Prostate gland (tissue), 2 donors: ENCODE measurements around the gene BCAS3. TPM values are rescaled to one million over a fixed set of nuclear protein-coding genes. Genes with fewer than 3 reads are reported as not detected.

Source experiments
- DNase-seq: peaks from one replicate; pipeline ENCODE4 v3.0.0-alpha.2; 2019; ENCODE audit warnings: low spot score
- H3K27ac ChIP-seq, 2 donors: fragments of 200-600 bp; sonication (generic); 2 replicates each; pipeline ENCODE4 v1.5.1; 2017 to 2019
- H3K27me3 ChIP-seq: fragments of 200-600 bp; sonication (generic); replicated peaks from 2 replicates; pipeline ENCODE4 v1.5.1; 2019; ENCODE audit not compliant: insufficient read depth
- H3K36me3 ChIP-seq, 2 donors: fragments of 200-600 bp; sonication (generic); 1 replicate in 1 of 2; 2 replicates in 1 of 2; pipeline versions ENCODE4 v1.5.1 to v1.8.1; 2017 to 2019
- H3K4me1 ChIP-seq: fragments of 200-600 bp; sonication (generic); replicated peaks from 2 replicates; pipeline ENCODE4 v1.5.1; 2019
- H3K4me3 ChIP-seq, 2 donors: fragments of 200-600 bp; sonication (generic); 2 replicates each; pipeline ENCODE4 v1.5.1; 2017 to 2019
- H3K9me3 ChIP-seq: fragments of 200-600 bp; sonication (generic); 2 replicates; pipeline ENCODE4 v1.5.1; 2017
- CTCF ChIP-seq, 4 experiments: fragments of 200-600 bp in 2 of 4; fragments of 450-650 bp in 2 of 4; sonication (generic) in 2 of 4; IDR thresholded peaks; 1 replicate in 3 of 4; 2 replicates in 1 of 4; pipeline ENCODE4 v1.5.1; 2016 to 2019; ENCODE audit warnings: antibody characterized with exemption in 4 of 4, mild to moderate bottlenecking in 2 of 4, moderate library complexity in 2 of 4
- POLR2A ChIP-seq: fragments of 450-650 bp; IDR thresholded peaks from one replicate; pipeline ENCODE4 v1.6.1; 2016; ENCODE audit warnings: antibody characterized with exemption, mild to moderate bottlenecking
- POLR2AphosphoS5 ChIP-seq: sonication (generic); formaldehyde crosslinking; IDR thresholded peaks from one replicate; pipeline ENCODE4 v1.6.1; 2017; ENCODE audit warnings: antibody characterized with exemption
- WGBS: methylation state at CpG from one replicate; pipeline ENCODE4 v1.1.5; 2018; 5-methylcytosine and 5-hydroxymethylcytosine counted together
- intact Hi-C: fragments of 100-400 bp; cut with DNase I; formaldehyde crosslinking; loops from one replicate; pipeline ENCODE4 v1.14.2; 2022
- total RNA-seq, 2 donors: library from RNA; depleted of rRNA; stranded (reverse); fragments of >200 nt; gene quantifications; one replicate each; pipeline ENCODE4 v1.1.0, GENCODE V29; 2016

BCAS3 gene
- total RNA-seq, 2 donors from 2014 or later = 57.8 to 93.9 TPM

- 91% methylated on average over 2 of the region's 2 CpGs for WGBS
- peaks cover 2% of the 10 kb centered on the region for H3K4me1 ChIP-seq
- intact Hi-C loops = loop anchor here (10.0 kb wide), 2 partner anchors 48 to 192 kb away; partner anchors contain the start of gene TBX2
- no peaks in the 10 kb centered on the region for H3K36me3 ChIP-seq
- no peak for TF ChIP-seq POLR2A
- TF ChIP-seq CTCF (IDR thresholded peaks at IDR 0.05) = no peak
- TF ChIP-seq POLR2AphosphoS5 = no peak
- no peaks in the 10 kb centered on the region for H3K27me3 ChIP-seq
- DNase-seq = no peak
- no peak overlapping the region for H3K27ac ChIP-seq
- no peak overlapping the region for H3K4me3 ChIP-seq
- no peaks in the 10 kb centered on the region for H3K9me3 ChIP-seq
These were observed 524.9 kb downstream of the BCAS3 start for GRCh38 chr17:61202564-61202963.

GRCh38 chr17:61203671-61204131 is 526.0 kb downstream of the BCAS3 start:
- Histone ChIP-seq H3K9me3 (no peaks in the 10 kb centered on the region), H3K36me3 (no peaks in the 10 kb centered on the region), H3K4me3 (no peak overlapping the region), H3K27me3 (no peaks in the 10 kb centered on the region), H3K4me1 (peaks cover 2% of the 10 kb centered on the region), H3K27ac (peak overlapping the region; percentile 27 to 35)
- 63% methylated on average over 7 of the region's 7 CpGs for whole genome bisulfite sequencing
- TF ChIP-seq CTCF (IDR thresholded peaks at IDR 0.05) = no peak
- TF ChIP-seq POLR2AphosphoS5 = no peak
- no peak for TF ChIP-seq POLR2A
- no peak for DNase-seq
- intact Hi-C loops = loop anchor here (10.0 kb wide), 2 partner anchors 49 to 191 kb away; partner anchors contain the start of gene TBX2

- Histone ChIP-seq H3K27me3 (no peaks in the 10 kb centered on the region), H3K4me3 (no peak overlapping the region), H3K4me1 (peaks cover 2% of the 10 kb centered on the region), H3K27ac (no peak overlapping the region), H3K9me3 (no peaks in the 10 kb centered on the region), H3K36me3 (no peaks in the 10 kb centered on the region)
- 87% methylated on average over 5 of the region's 5 CpGs for WGBS
- TF ChIP-seq POLR2AphosphoS5 = no peak
- TF ChIP-seq CTCF (IDR thresholded peaks at IDR 0.05) = no peak
- TF ChIP-seq POLR2A = no peak
- intact Hi-C loops = loop anchor here (10.0 kb wide), 2 partner anchors 50 to 190 kb away; partner anchors contain the start of gene TBX2
- no peak for DNase-seq
These were observed 526.8 kb downstream of the BCAS3 start for GRCh38 chr17:61204456-61204855.

- H3K4me1 ChIP-seq = no peaks in the 10 kb centered on the region
- no peak overlapping the region for H3K27ac ChIP-seq
These were observed 527.8 kb downstream of the BCAS3 start for GRCh38 chr17:61205401-61205800.

More at GRCh38 chr17:61205401-61205800, 527.8 kb downstream of the BCAS3 start:
- 87% methylated on average over 3 of the region's 3 CpGs for whole genome bisulfite sequencing
- no peak for DNase-seq
- H3K27me3 ChIP-seq = no peaks in the 10 kb centered on the region
- intact Hi-C loops = loop anchor here (10.0 kb wide), 2 partner anchors 51 to 189 kb away; partner anchors contain the start of gene TBX2
- no peaks in the 10 kb centered on the region for H3K9me3 ChIP-seq
- H3K4me3 ChIP-seq = no peak overlapping the region
- TF ChIP-seq POLR2A (no peak), POLR2AphosphoS5 (no peak), CTCF (IDR thresholded peaks at IDR 0.05) (no peak)
- no peaks in the 10 kb centered on the region for H3K36me3 ChIP-seq
